WERI-Rb-1 (cell line): ENCODE data around the gene OPA3.
"Not testable (repeated sequence)": the region's sequence is repeated elsewhere in the genome, so short reads cannot be mapped to it uniquely, and the experiment has no call there.

ENCODE experiments used
- DNase-seq: peaks from one replicate; pipeline ENCODE4 v3.0.0-alpha.2; 2020
- H3K27ac ChIP-seq: fragments of 250-450 bp; sonication (Bioruptor Pico); 2 replicates; pipeline ENCODE4 v1.5.1; 2020; ENCODE audit warnings: mild to moderate bottlenecking, moderate library complexity
- H3K27me3 ChIP-seq: fragments of 250-450 bp; sonication (Bioruptor Pico); 2 replicates; pipeline ENCODE4 v1.5.1; 2021; ENCODE audit warnings: mild to moderate bottlenecking, low read depth, moderate library complexity; ENCODE audit not compliant: insufficient read depth, severe bottlenecking
- H3K36me3 ChIP-seq: fragments of 250-450 bp; sonication (Bioruptor Pico); 2 replicates; pipeline ENCODE4 v1.5.1; 2020; ENCODE audit warnings: mild to moderate bottlenecking, moderate library complexity
- H3K4me3 ChIP-seq: 2 replicates; pipeline ENCODE4 v1.5.1; 2011; ENCODE audit warnings: low read depth, mild to moderate bottlenecking, control low read depth, low read length
- H3K9me3 ChIP-seq: fragments of 250-450 bp; sonication (Bioruptor Pico); 2 replicates; pipeline ENCODE4 v1.5.1; 2021; ENCODE audit warnings: mild to moderate bottlenecking, moderate library complexity; ENCODE audit not compliant: severe bottlenecking
- TF ChIP-seq, protein P1 (sequence below): IDR thresholded peaks from 2 replicates; pipeline ENCODE4 v1.5.1; 2011; ENCODE audit warnings: low read depth, mild to moderate bottlenecking, control low read depth, inconsistent platforms, low read length

OPA3 gene

DNA sequence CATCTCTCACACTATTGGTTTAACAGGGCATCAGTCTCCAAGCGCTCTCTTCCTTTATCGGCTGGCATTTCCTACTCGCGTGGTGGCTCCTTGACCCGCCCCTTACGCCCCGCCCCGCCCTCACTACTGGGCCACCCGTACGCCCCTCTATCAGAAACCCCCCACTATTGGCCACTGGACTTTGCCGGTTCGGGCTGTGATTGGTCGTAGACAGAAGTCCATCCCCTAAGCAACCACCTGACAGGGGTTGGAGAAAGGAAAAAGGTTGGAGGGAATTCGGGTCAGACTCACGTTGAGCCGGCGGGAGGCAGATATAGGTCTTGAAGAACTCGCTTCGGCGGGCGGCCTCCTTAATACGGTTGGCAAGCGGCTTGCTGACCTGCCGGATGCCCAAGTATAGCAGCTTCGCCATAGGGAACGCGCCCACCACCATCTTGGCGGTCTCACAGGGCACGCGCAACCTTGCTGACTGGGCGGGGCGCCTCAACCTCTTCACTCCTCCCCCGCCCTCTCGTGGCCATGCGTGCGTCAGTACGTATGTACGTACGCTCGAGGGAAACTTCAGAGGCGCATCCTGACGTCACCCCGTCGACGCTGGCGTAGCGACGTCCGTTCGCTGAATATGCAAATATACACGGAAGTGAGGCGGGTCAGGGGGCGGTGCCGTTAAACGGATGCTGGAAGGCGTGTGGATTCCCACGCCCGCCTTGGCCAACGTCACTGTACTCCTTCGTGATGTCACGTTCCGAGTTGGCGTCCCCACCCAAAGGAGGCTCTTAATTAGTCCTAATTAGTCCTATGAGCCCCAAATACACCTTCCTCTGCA lies at the start of gene OPA3:
Gene OPA3 (minus strand): TSS at position 471 of the 826 bp plus-strand sequence. CDS start 38 bp downstream, at position 433.
- Histone ChIP-seq H3K9me3 (no peaks in the 10 kb centered on the region), H3K4me3 (peak within 1 kb of the TSS; percentile 92), H3K27ac (peak within 1 kb of the TSS; percentile 95), H3K36me3 (no peaks in the 10 kb centered on the region; the same call in 1 of the 2 replicates), H3K27me3 (no peaks in the 10 kb centered on the region)
- TF ChIP-seq, protein P1, sequence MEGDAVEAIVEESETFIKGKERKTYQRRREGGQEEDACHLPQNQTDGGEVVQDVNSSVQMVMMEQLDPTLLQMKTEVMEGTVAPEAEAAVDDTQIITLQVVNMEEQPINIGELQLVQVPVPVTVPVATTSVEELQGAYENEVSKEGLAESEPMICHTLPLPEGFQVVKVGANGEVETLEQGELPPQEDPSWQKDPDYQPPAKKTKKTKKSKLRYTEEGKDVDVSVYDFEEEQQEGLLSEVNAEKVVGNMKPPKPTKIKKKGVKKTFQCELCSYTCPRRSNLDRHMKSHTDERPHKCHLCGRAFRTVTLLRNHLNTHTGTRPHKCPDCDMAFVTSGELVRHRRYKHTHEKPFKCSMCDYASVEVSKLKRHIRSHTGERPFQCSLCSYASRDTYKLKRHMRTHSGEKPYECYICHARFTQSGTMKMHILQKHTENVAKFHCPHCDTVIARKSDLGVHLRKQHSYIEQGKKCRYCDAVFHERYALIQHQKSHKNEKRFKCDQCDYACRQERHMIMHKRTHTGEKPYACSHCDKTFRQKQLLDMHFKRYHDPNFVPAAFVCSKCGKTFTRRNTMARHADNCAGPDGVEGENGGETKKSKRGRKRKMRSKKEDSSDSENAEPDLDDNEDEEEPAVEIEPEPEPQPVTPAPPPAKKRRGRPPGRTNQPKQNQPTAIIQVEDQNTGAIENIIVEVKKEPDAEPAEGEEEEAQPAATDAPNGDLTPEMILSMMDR: no peak
- DNase-seq: peak; percentile 99

DNA sequence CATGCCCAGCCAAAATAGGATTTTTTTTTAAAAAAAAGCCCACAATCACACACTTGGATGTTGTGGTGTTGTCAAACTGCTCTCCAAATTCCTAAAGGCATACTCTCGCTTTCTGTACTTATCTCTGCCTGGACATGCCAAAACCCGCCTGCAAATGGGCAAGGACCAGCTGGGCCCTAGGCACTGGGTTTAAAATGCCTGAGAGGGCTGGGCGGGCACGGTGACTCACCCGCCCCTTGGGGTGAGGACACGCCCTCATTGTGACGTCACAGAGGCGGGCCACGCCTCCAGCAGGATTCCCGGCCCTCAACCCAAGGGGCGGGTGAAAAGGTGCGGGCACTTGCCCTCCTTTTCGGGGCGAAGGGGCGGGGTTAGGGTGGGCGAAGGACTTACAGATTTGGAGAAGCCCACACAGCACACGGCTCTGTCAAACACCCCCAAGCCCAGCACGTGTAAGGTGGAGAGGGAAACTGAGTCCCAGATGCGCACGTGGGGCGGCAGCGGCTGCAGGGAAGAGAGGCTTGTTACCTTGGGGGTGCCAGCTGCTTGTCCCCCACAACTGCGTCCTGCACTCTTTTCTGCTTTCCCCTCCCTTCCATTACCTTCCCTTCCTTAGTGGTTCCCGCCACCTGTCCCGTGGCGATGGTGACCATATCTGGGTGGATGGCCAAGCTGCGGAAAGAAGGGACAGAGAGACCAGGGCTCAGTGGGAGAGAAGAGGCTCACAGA lies 48.0 kb upstream of the OPA3 start:
- TF ChIP-seq, protein P1: no peak
- Histone ChIP-seq H3K27me3 (no peaks in the 10 kb centered on the region), H3K4me3 (no peak overlapping the region), H3K9me3 (no peaks in the 10 kb centered on the region), H3K27ac (no peak overlapping the region), H3K36me3 (no peaks in the 10 kb centered on the region)
- DNase-seq: peak; percentile 58

DNA sequence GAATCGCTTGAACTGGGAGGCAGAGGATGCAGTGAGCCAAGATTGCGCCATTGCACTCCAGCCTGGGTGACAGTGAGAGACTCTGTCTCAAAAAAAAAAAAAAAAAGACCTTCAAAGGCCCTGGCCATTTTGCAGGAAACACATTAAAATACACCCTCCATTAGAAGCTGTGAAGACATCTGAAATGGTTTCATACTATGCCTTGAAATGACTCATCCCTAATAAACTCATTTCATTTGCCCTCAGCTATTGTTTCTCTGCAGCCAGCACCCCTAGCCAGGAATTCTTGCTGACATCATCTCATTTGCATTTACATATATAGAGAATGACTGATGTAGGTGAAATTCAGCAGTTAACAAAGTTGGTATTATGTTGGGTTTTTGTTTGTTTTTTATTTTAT lies 45.9 kb upstream of the OPA3 start:
- H3K9me3 ChIP-seq: no peaks in the 10 kb centered on the region
- no peak for DNase-seq
- TF ChIP-seq, protein P1: no peak
- no peaks in the 10 kb centered on the region for H3K36me3 ChIP-seq
- H3K4me3 ChIP-seq: no peak overlapping the region
- H3K27ac ChIP-seq: no peak overlapping the region
- no peaks in the 10 kb centered on the region for H3K27me3 ChIP-seq

DNA sequence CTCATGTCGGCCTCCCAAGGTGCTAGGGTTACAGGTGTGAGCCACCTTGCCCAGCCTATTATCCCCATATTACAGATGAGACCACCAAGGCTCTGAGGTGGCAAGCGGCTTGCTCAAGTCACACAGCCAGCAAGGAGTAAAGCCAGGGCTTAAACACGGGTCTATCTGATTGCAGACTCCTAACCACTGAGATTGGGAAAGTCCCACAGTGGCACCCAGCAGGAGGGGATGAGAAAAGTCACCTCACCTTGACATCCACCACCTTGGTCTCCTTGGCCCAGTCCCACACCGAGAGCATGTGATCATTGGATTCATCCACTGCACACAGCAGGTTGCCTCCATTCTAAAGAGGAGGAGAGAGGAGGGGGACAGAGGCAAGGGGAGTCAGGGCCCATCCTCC lies 45.1 kb upstream of the OPA3 start:
- Histone ChIP-seq H3K27ac (no peak overlapping the region), H3K27me3 (no peaks in the 10 kb centered on the region), H3K4me3 (no peak overlapping the region), H3K9me3 (no peaks in the 10 kb centered on the region), H3K36me3 (no peaks in the 10 kb centered on the region)
- no peak for DNase-seq
- TF ChIP-seq, protein P1: no peak

DNA sequence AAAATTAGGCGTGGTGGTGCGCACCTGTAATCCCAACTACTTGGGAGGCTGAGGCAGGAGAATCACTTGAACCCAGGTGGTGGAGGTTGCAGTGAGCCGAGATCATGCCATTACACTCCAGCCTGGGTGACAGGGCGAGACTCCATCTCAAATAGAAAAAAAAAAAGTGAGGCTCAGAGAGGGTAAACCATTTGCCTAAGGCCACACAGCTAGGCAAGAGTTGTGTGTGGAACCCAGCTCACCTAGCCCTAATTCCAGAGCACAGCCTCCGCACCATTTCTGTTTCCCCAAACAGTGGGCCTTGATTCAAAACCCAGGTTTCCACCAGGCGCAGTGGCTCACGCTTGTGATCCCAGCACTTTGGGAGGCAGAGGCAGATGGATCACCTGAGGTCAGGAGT lies 43.6 kb upstream of the OPA3 start:
- not testable (repeated sequence) for H3K4me3 ChIP-seq, H3K27ac ChIP-seq, H3K9me3 ChIP-seq, H3K36me3 ChIP-seq, DNase-seq, H3K27me3 ChIP-seq

DNA sequence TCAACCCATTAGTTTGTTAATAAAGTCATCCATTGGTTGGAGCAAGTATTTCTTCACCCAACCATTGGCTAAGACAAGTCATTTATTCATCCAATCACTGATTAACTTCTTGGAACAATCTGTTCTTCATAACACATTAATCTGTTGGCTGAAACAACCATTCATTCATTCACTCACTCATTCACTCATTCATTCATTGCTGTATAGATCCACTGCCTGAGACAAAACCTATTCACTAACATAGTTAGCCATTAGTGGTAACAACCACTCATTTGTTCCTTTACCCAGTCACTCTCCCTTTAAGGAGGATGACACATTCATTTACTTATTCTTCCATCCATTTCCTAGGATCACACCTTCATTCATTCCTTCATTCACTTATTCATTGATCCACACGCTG lies 39.4 kb upstream of the OPA3 start:
- Histone ChIP-seq H3K9me3 (no peaks in the 10 kb centered on the region), H3K27ac (no peak overlapping the region), H3K4me3 (no peak overlapping the region), H3K36me3 (no peaks in the 10 kb centered on the region), H3K27me3 (no peaks in the 10 kb centered on the region)
- DNase-seq: no peak
- TF ChIP-seq, protein P1: no peak
